AG04450 (cell line): ENCODE results near the gene XPR1. TPM values are rescaled to one million over a fixed set of nuclear protein-coding genes. Genes with fewer than 3 reads are reported as not detected.

Experiments used
- CTCF ChIA-PET: fragments of 300-600, 350-600 bp; formaldehyde crosslinking; extraction: SDS; loops from one replicate; lab custom pipeline; 2022; ENCODE audit warnings: antibody characterized with exemption, inconsistent platforms; lab: Charles Lee
- POLR2A ChIA-PET: fragments of 350-600 bp; formaldehyde crosslinking; extraction: SDS; loops from one replicate; lab custom pipeline; 2021; ENCODE audit warnings: antibody characterized with exemption, inconsistent platforms; lab: Yijun Ruan, JAX
- DNase-seq: peaks from one replicate; pipeline ENCODE4 v3.0.0-alpha.2; 2011; ENCODE audit warnings: low read depth, low spot score
- H3K27ac ChIP-seq: one replicate; pipeline ENCODE4 v1.5.1; 2012; ENCODE audit warnings: low read depth, low read length, control low read depth
- H3K27me3 ChIP-seq: one replicate; pipeline ENCODE4 v1.6.0; 2012; ENCODE audit warnings: low read length; ENCODE audit not compliant: control insufficient read depth, insufficient read depth
- H3K4me3 ChIP-seq: 2 replicates; pipeline ENCODE4 v1.5.1; 2011; ENCODE audit warnings: mild to moderate bottlenecking, low read depth, low read length, control low read depth
- H3K9me3 ChIP-seq: 2 replicates; pipeline ENCODE4 v1.5.1; 2012; ENCODE audit warnings: low read length; ENCODE audit not compliant: control insufficient read depth, insufficient read depth
- CTCF ChIP-seq: IDR thresholded peaks from 2 replicates; pipeline ENCODE4 v1.5.1; 2011; ENCODE audit warnings: low read depth, low read length, control low read depth, inconsistent platforms
- polyA plus RNA-seq: library from polyadenylated mRNA; depleted of rRNA; stranded (reverse); fragments of >200 nt; gene quantifications from 2 replicates; pipeline ENCODE4 v1.2.3, GENCODE V29; 2011

XPR1 gene
- polyA plus RNA-seq, 1 experiment: 63.2 TPM

- POLR2A ChIA-PET: interaction anchor here (0.5 kb wide), 1 partner anchor 9 kb away, joined by 3 read pairs; no protein-coding TSS in a partner anchor
- H3K9me3 ChIP-seq: no peaks in the 10 kb centered on the region
- TF ChIP-seq CTCF: no peak
- CTCF ChIA-PET: interaction anchor here (0.7 to 1.4 kb wide), 2 partner anchors 19 to 258 kb away, joined by 3 to 4 read pairs; no protein-coding TSS in a partner anchor
- H3K27me3 ChIP-seq: no peaks in the 10 kb centered on the region
- no peak overlapping the region for H3K27ac ChIP-seq
- no peak for DNase-seq
- no peak overlapping the region for H3K4me3 ChIP-seq
Observed at GRCh38 chr1:180773210-180773865, 141.5 kb downstream of the XPR1 start.

DNA sequence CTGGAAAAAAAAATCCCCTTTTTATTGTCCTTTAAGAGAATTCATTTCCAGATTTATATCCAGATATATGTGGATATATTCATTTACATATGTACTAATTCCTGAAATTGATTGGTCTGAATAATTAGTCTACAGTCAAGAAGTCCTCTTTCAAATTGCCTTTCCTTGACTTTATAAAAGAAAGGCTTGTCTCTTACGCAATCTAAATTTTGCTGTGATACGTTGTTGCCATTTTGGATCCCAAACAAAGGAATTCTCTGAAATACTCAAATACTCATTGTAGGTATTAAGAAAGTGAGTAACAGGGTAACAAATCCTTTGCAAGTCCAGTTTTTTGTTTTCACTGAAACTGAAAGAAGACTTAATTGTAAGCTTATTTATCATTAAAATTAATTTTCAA is 144.0 kb downstream of the XPR1 start:
- Histone ChIP-seq H3K27ac (no peak overlapping the region), H3K4me3 (no peak overlapping the region), H3K9me3 (no peaks in the 10 kb centered on the region), H3K27me3 (no peaks in the 10 kb centered on the region)
- ChIA-PET POLR2A (no interaction called here), CTCF (interaction anchor here (0.6 kb wide), 1 partner anchor 961 kb away, joined by 3 read pairs; no protein-coding TSS in a partner anchor)
- TF ChIP-seq CTCF: no peak
- no peak for DNase-seq

DNA sequence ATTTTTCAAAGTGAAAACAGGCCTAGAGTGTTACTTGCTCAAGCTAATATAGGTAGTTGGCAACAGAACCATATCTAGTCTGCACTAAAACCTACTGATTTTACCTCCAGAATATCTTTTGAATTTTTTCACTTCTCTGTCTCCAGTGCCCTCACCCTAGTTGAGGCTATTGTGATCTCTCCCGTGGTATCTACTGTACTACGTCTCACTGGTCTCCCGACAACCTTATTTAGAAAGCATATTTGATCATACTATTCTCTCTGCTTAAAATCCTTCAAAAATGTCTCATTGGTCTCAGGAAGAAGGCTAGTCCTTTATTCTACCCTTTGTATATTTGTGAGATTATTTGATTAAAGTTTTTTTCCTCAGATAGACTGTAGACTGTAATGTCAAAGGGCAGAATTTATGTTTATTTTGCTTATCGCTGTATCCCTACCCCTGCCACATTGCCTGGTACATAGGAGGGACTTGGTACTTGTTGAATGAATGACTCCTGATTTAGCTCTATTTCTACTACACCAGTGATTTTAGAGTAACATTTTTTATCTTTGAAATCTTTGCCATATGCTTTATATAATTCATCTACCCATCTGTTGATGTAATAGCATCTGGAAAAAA is 145.4 kb downstream of the XPR1 start:
- Histone ChIP-seq H3K9me3 (no peaks in the 10 kb centered on the region), H3K27me3 (no peaks in the 10 kb centered on the region), H3K27ac (no peak overlapping the region), H3K4me3 (no peak overlapping the region)
- POLR2A ChIA-PET: no interaction called here
- DNase-seq: no peak
- no peak for TF ChIP-seq CTCF
- CTCF ChIA-PET: no interaction called here

GRCh38 chr1:180778782-180779398 is 147.1 kb downstream of the XPR1 start:
- no peaks in the 10 kb centered on the region for H3K9me3 ChIP-seq
- no peak for DNase-seq
- no peaks in the 10 kb centered on the region for H3K27me3 ChIP-seq
- POLR2A ChIA-PET: no interaction called here
- H3K4me3 ChIP-seq: no peak overlapping the region
- TF ChIP-seq CTCF: 0 out of 2 replicates have a peak, but pooled peaks have one; percentile 20
- H3K27ac ChIP-seq: no peak overlapping the region
- CTCF ChIA-PET: no interaction called here

- Histone ChIP-seq H3K27me3 (no peaks in the 10 kb centered on the region), H3K9me3 (no peaks in the 10 kb centered on the region), H3K27ac (no peak overlapping the region), H3K4me3 (no peak overlapping the region)
- no peak for TF ChIP-seq CTCF
- POLR2A ChIA-PET: no interaction called here
- DNase-seq: no peak
- CTCF ChIA-PET: no interaction called here
Observed at GRCh38 chr1:180779584-180779983, 147.8 kb downstream of the XPR1 start.
